ENCODE data around the gene IQCM.

DNA sequence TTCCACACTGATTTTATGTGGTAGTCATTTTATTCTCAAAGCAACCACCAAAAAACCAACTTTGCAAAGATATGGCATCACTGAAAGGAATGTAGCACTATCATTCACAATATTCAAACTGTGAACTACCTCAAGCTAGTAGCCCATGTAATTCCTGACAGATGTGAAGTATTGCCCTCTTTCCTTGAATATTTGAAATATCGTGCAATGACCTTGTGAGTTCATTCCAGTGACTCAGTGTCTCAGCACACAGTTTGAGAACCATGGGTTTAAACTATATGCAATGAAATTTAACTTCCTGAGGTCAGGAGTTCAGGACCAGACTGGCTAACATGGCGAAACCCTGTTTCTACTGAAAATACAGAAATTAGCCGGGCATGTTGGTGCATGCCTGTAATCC, 20.9 kb upstream of the IQCM start:
- TF ChIP-seq, protein P1, sequence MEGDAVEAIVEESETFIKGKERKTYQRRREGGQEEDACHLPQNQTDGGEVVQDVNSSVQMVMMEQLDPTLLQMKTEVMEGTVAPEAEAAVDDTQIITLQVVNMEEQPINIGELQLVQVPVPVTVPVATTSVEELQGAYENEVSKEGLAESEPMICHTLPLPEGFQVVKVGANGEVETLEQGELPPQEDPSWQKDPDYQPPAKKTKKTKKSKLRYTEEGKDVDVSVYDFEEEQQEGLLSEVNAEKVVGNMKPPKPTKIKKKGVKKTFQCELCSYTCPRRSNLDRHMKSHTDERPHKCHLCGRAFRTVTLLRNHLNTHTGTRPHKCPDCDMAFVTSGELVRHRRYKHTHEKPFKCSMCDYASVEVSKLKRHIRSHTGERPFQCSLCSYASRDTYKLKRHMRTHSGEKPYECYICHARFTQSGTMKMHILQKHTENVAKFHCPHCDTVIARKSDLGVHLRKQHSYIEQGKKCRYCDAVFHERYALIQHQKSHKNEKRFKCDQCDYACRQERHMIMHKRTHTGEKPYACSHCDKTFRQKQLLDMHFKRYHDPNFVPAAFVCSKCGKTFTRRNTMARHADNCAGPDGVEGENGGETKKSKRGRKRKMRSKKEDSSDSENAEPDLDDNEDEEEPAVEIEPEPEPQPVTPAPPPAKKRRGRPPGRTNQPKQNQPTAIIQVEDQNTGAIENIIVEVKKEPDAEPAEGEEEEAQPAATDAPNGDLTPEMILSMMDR (conservative IDR thresholded peaks at IDR 0.05 in 1 of 2, IDR thresholded peaks at IDR 0.05 in 1 of 2; ENCODE audit: extremely low read depth in 1 of 2, insufficient read depth in 1 of 2, low read depth in 1 of 2, low read length in 2 of 2), result no peak
- no peak for TF ChIP-seq EZH2 (IDR thresholded peaks at IDR 0.05; ENCODE audit: borderline replicate concordance, low read length)
